ENCODE measurements around the gene LYRM9.

DNA sequence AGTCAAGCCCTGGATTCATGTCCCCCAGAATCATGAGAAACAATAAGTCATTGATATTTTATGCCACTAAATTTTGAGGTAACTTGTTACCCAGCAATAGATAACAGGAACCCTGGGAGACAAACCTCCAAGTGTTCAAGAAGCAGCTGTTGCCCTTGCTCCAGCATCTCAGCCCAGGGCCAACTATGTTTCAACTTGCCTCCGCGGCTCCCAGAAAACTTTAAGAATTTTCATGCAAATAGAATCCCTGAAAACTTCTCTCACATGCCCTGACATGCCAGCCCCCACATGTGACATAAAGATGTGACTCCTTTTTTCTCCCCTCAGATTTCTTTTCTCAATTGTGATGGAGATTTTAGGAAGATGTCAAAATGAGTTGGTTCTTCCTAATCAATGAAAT is 22.8 kb downstream of the LYRM9 start:
- TF ChIP-seq, protein P1, sequence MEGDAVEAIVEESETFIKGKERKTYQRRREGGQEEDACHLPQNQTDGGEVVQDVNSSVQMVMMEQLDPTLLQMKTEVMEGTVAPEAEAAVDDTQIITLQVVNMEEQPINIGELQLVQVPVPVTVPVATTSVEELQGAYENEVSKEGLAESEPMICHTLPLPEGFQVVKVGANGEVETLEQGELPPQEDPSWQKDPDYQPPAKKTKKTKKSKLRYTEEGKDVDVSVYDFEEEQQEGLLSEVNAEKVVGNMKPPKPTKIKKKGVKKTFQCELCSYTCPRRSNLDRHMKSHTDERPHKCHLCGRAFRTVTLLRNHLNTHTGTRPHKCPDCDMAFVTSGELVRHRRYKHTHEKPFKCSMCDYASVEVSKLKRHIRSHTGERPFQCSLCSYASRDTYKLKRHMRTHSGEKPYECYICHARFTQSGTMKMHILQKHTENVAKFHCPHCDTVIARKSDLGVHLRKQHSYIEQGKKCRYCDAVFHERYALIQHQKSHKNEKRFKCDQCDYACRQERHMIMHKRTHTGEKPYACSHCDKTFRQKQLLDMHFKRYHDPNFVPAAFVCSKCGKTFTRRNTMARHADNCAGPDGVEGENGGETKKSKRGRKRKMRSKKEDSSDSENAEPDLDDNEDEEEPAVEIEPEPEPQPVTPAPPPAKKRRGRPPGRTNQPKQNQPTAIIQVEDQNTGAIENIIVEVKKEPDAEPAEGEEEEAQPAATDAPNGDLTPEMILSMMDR (IDR thresholded peaks at IDR 0.05): no peak
- TF ChIP-seq POLR2A (IDR thresholded peaks at IDR 0.05) (no peak), POLR2AphosphoS5 (IDR thresholded peaks at IDR 0.05) (no peak)
